Breast epithelium (tissue), 4 donors: ENCODE data around the gene LYSMD1. TPM values are rescaled to one million over a fixed set of nuclear protein-coding genes. Genes with fewer than 3 reads are reported as not detected.
"Not testable (repeated sequence)": the region's sequence is repeated elsewhere in the genome, so short reads cannot be mapped to it uniquely, and the experiment has no call there.

Source experiments
- DNase-seq, 2 donors: peaks; one replicate each; pipeline ENCODE4 v3.0.0-alpha.2; 2019; ENCODE audit warnings: low spot score in 2 of 2
- H3K27ac ChIP-seq, 2 donors: fragments of 200-600 bp; sonication (generic) in 1 of 2; one replicate each; pipeline ENCODE4 v1.5.1; 2016 to 2019; ENCODE audit warnings: mild to moderate bottlenecking in 1 of 2
- H3K27me3 ChIP-seq, 2 donors: fragments of 200-600 bp; sonication (generic) in 1 of 2; one replicate each; pipeline versions ENCODE4 v1.5.1 to v1.6.0; 2017 to 2019; ENCODE audit warnings: control low read depth in 1 of 2, mild to moderate bottlenecking in 1 of 2
- H3K36me3 ChIP-seq: fragments of 200-600 bp; one replicate; pipeline ENCODE4 v1.5.1; 2019
- H3K4me1 ChIP-seq, 2 donors: fragments of 200-600 bp; sonication (generic); one replicate each; pipeline ENCODE4 v1.5.1; 2016 to 2019; ENCODE audit warnings: control low read depth in 1 of 2
- H3K4me3 ChIP-seq, 3 donors: fragments of 200-600 bp; sonication (generic); 1 replicate in 2 of 3; 2 replicates in 1 of 3; pipeline ENCODE4 v1.5.1; 2016 to 2019; ENCODE audit warnings: mild to moderate bottlenecking in 3 of 3, moderate library complexity in 2 of 3
- H3K9me3 ChIP-seq, 2 donors: fragments of 200-600 bp; sonication (generic) in 1 of 2; one replicate each; pipeline ENCODE4 v1.5.1; 2016 to 2019; ENCODE audit warnings: control low read depth in 1 of 2
- POLR2A ChIP-seq: fragments of 450-650 bp; IDR thresholded peaks from one replicate; pipeline ENCODE4 v1.6.1; 2016; ENCODE audit warnings: antibody characterized with exemption, mild to moderate bottlenecking, moderate library complexity
- POLR2AphosphoS5 ChIP-seq, 3 donors: sonication (generic); formaldehyde crosslinking; IDR thresholded peaks; one replicate each; pipeline ENCODE4 v1.6.1; 2017; ENCODE audit warnings: antibody characterized with exemption in 3 of 3
- intact Hi-C: fragments of 100-400 bp; cut with DNase I; formaldehyde crosslinking; loops from one replicate; pipeline ENCODE4 v1.15.1; 2023; ENCODE audit warnings: low total_unique reads
- total RNA-seq, 3 donors: library from RNA; depleted of rRNA; stranded (reverse); fragments of >200 nt; gene quantifications; one replicate each; pipeline ENCODE4 v1.1.0, GENCODE V29; 2016
- TF ChIP-seq, protein P1 (sequence below), 3 donors: fragments of 450-650 bp; IDR thresholded peaks; one replicate each; pipeline ENCODE4 v1.5.1; 2016 to 2017; ENCODE audit warnings: antibody characterized with exemption in 3 of 3, mild to moderate bottlenecking in 3 of 3, moderate library complexity in 3 of 3

LYSMD1 gene
- total RNA-seq, 3 donors from 2014 or later: 11.7 to 17.0 (median 14.8) TPM

GRCh38 chr1:151193856-151194255, 28.2 kb upstream of the LYSMD1 start:
- TF ChIP-seq, protein P1, sequence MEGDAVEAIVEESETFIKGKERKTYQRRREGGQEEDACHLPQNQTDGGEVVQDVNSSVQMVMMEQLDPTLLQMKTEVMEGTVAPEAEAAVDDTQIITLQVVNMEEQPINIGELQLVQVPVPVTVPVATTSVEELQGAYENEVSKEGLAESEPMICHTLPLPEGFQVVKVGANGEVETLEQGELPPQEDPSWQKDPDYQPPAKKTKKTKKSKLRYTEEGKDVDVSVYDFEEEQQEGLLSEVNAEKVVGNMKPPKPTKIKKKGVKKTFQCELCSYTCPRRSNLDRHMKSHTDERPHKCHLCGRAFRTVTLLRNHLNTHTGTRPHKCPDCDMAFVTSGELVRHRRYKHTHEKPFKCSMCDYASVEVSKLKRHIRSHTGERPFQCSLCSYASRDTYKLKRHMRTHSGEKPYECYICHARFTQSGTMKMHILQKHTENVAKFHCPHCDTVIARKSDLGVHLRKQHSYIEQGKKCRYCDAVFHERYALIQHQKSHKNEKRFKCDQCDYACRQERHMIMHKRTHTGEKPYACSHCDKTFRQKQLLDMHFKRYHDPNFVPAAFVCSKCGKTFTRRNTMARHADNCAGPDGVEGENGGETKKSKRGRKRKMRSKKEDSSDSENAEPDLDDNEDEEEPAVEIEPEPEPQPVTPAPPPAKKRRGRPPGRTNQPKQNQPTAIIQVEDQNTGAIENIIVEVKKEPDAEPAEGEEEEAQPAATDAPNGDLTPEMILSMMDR (IDR thresholded peaks at IDR 0.05): no peak
- no peak for TF ChIP-seq POLR2A
- no peak for TF ChIP-seq POLR2AphosphoS5 (IDR thresholded peaks at IDR 0.05)
- H3K4me3 ChIP-seq: no peak overlapping the region
- no peaks in the 10 kb centered on the region for H3K27me3 ChIP-seq
- H3K9me3 ChIP-seq: no peaks in the 10 kb centered on the region
- no peaks in the 10 kb centered on the region for H3K36me3 ChIP-seq
- DNase-seq: no peak
- peak overlapping the region in 1 of 2 donors; percentile 92 for H3K27ac ChIP-seq
- peaks cover 0 to 5% of the 10 kb centered on the region in 2 donors for H3K4me1 ChIP-seq
- intact Hi-C loops: no loop called here

- no peak for DNase-seq
- intact Hi-C loops: no loop called here
- Histone ChIP-seq H3K36me3 (no peaks in the 10 kb centered on the region), H3K27me3 (no peaks in the 10 kb centered on the region), H3K27ac (no peak overlapping the region), H3K9me3 (no peaks in the 10 kb centered on the region), H3K4me1 (peaks cover 0 to 10% of the 10 kb centered on the region in 2 donors), H3K4me3 (no peak overlapping the region)
- TF ChIP-seq POLR2AphosphoS5 (IDR thresholded peaks at IDR 0.05) (no peak), POLR2A (no peak)
- TF ChIP-seq, protein P1 (IDR thresholded peaks at IDR 0.05): no peak
These were observed 27.6 kb upstream of the LYSMD1 start for GRCh38 chr1:151193304-151193703.

- no peak for DNase-seq
- intact Hi-C loops: no loop called here
These were observed 26.3 kb upstream of the LYSMD1 start for GRCh38 chr1:151192047-151192446.

GRCh38 chr1:151189637-151190445, 24.1 kb upstream of the LYSMD1 start, which contains the start of gene VPS72:
TSS of gene VPS72 (minus strand) at chr1:151190197. CDS start at chr1:151190121, 76 bp downstream.
- no peaks in the 10 kb centered on the region for H3K9me3 ChIP-seq
- H3K27me3 ChIP-seq: no peaks in the 10 kb centered on the region
- DNase-seq: peak; percentile 79 to 83
- H3K36me3 ChIP-seq: no peaks in the 10 kb centered on the region
- H3K4me3 ChIP-seq: peak within 1 kb of the TSS; percentile 86 to 93 (median 89)
- peak within 1 kb of the TSS; percentile 85 to 86 for H3K27ac ChIP-seq
- intact Hi-C loops: no loop called here
- peaks cover 0 to 12% of the 10 kb centered on the region in 2 donors for H3K4me1 ChIP-seq
- TF ChIP-seq, protein P1 (IDR thresholded peaks at IDR 0.05): peak; percentile 31 to 59 (median 56)
- peak; percentile 39 for TF ChIP-seq POLR2A
- TF ChIP-seq POLR2AphosphoS5 (IDR thresholded peaks at IDR 0.05): peak; percentile 28 to 85 (median 77)

More at GRCh38 chr1:151192047-151192446, 26.3 kb upstream of the LYSMD1 start:
- no peaks in the 10 kb centered on the region for H3K27me3 ChIP-seq
- H3K9me3 ChIP-seq: no peaks in the 10 kb centered on the region
- no peak overlapping the region for H3K4me3 ChIP-seq
- no peak overlapping the region for H3K27ac ChIP-seq
- no peaks in the 10 kb centered on the region for H3K36me3 ChIP-seq
- peaks cover 0 to 12% of the 10 kb centered on the region in 2 donors for H3K4me1 ChIP-seq
- TF ChIP-seq POLR2A (no peak), POLR2AphosphoS5 (IDR thresholded peaks at IDR 0.05) (no peak)
- TF ChIP-seq, protein P1 (IDR thresholded peaks at IDR 0.05): no peak

- Histone ChIP-seq H3K4me1 (peaks cover 0 to 12% of the 10 kb centered on the region in 2 donors), H3K27ac (peak overlapping the region in 1 of 2 donors; percentile 85), H3K4me3 (peak overlapping the region; percentile 86 to 93 (median 89))
- H3K9me3 ChIP-seq, DNase-seq, H3K36me3 ChIP-seq, H3K27me3 ChIP-seq, intact Hi-C loops: not testable (repeated sequence)
These were observed 23.0 kb upstream of the LYSMD1 start for GRCh38 chr1:151188667-151189066.
